Measurements from ENCODE around the gene MECP2. TPM values are rescaled to one million over a fixed set of nuclear protein-coding genes. Genes with fewer than 3 reads are reported as not detected.

Gene MECP2
- total and polyA plus RNA-seq, 4 experiments from 2014 or later: 9.5 to 108 (median 65.0) TPM

- no peak overlapping the region for H3K4me3 ChIP-seq (ENCODE audit: low read length in 2 of 2)
- Mint-ChIP-seq H3K9me3 (peaks cover 0 to 1% (median 0%) of the 10 kb centered on the region in 8 donors), H3K27me3 (no peaks in the 10 kb centered on the region), H3K36me3 (peaks cover 4 to 32% of the 10 kb centered on the region in 2 donors), H3K4me1 (peaks cover 4 to 19% (median 6%) of the 10 kb centered on the region in 4 donors), H3K27ac (peak overlapping the region in 1 of 7 donors; percentile 35), H3K4me3 (no peak overlapping the region)
- peaks cover 24% of the 10 kb centered on the region for H3K36me3 ChIP-seq (ENCODE audit: insufficient read depth, low read length)
- H3K27me3 ChIP-seq (ENCODE audit: insufficient read depth, low read length): no peaks in the 10 kb centered on the region
- H3K4me1 ChIP-seq (ENCODE audit: insufficient read depth, low read length): no peaks in the 10 kb centered on the region
- no peak for DNase-seq
- POLR2A ChIA-PET (ENCODE audit: partially characterized antibody): interaction anchor here (1.2 kb wide), 2 partner anchors 46 to 56 kb away, joined by 3 to 5 read pairs; partner anchors contain the start of gene HCFC1
- intact Hi-C loops (cut with micrococcal nuclease): loop anchor here (10.0 kb wide), 1 partner anchor 68 kb away; the partner anchor contains the start of gene MECP2
- no peaks in the 10 kb centered on the region for H3K9me3 ChIP-seq (ENCODE audit: control insufficient read depth in 1 of 2, low read length in 2 of 2)
- CTCF ChIA-PET (ENCODE audit: partially characterized antibody): interaction anchor here (0.8 to 1.3 kb wide), 3 partner anchors 13 to 20 kb away, joined by 3 to 4 read pairs (median 3); no protein-coding TSS in a partner anchor
- no peak overlapping the region for H3K27ac ChIP-seq (ENCODE audit: low read depth, low read length)
Observed at GRCh38 chrX:154027022-154027402, 70.5 kb downstream of the MECP2 start.

GRCh38 chrX:154026136-154027021, 71.1 kb downstream of the MECP2 start:
- ChIA-PET CTCF (ENCODE audit: partially characterized antibody) (interaction anchor here (0.8 to 1.4 kb wide), 4 partner anchors 12 to 21 kb away, joined by 3 to 4 read pairs (median 3); no protein-coding TSS in a partner anchor), POLR2A (ENCODE audit: partially characterized antibody) (interaction anchor here (1.2 kb wide), 2 partner anchors 46 to 56 kb away, joined by 3 to 5 read pairs; partner anchors contain the start of gene HCFC1)
- Mint-ChIP-seq H3K4me3 (peak overlapping the region in 1 of 8 donors; percentile 23), H3K9me3 (peaks cover 0 to 1% (median 0%) of the 10 kb centered on the region in 8 donors), H3K4me1 (peaks cover 4 to 20% (median 7%) of the 10 kb centered on the region in 4 donors), H3K27me3 (no peaks in the 10 kb centered on the region), H3K27ac (peak overlapping the region in 1 of 7 donors; percentile 63), H3K36me3 (peaks cover 0 to 27% of the 10 kb centered on the region in 2 donors)
- H3K36me3 ChIP-seq (ENCODE audit: insufficient read depth, low read length): peaks cover 20% of the 10 kb centered on the region
- H3K4me1 ChIP-seq (ENCODE audit: insufficient read depth, low read length): peaks cover 2% of the 10 kb centered on the region
- no peak for DNase-seq
- no peaks in the 10 kb centered on the region for H3K9me3 ChIP-seq (ENCODE audit: control insufficient read depth in 1 of 2, low read length in 2 of 2)
- no peak overlapping the region for H3K4me3 ChIP-seq (ENCODE audit: low read length in 2 of 2)
- intact Hi-C loops (cut with micrococcal nuclease): loop anchor here (10.0 kb wide), 1 partner anchor 68 kb away; the partner anchor contains the start of gene MECP2
- H3K27me3 ChIP-seq (ENCODE audit: insufficient read depth, low read length): no peaks in the 10 kb centered on the region
- no peak overlapping the region for H3K27ac ChIP-seq (ENCODE audit: low read depth, low read length)

- H3K9me3 ChIP-seq (ENCODE audit: control insufficient read depth in 1 of 2, low read length in 2 of 2): no peaks in the 10 kb centered on the region
- H3K27ac ChIP-seq (ENCODE audit: low read depth, low read length): no peak overlapping the region
- intact Hi-C loops (cut with micrococcal nuclease): loop anchor here (10.0 kb wide), 1 partner anchor 70 kb away; the partner anchor contains the start of gene MECP2
- H3K9me3 Mint-ChIP-seq: peaks cover 0 to 1% (median 0%) of the 10 kb centered on the region in 8 donors
- DNase-seq: no peak
- ChIA-PET CTCF (ENCODE audit: partially characterized antibody) (interaction anchor here (1.4 kb wide), 1 partner anchor 12 kb away, joined by 3 read pairs; no protein-coding TSS in a partner anchor), POLR2A (ENCODE audit: partially characterized antibody) (no interaction called here)
- H3K4me3 ChIP-seq (ENCODE audit: low read length in 2 of 2): no peak overlapping the region
- H3K27me3 ChIP-seq (ENCODE audit: insufficient read depth, low read length): no peaks in the 10 kb centered on the region
- H3K4me1 Mint-ChIP-seq: peaks cover 8 to 31% (median 13%) of the 10 kb centered on the region in 4 donors
- H3K27ac Mint-ChIP-seq: peak overlapping the region in 2 of 7 donors; percentile 63 to 70
- H3K4me1 ChIP-seq (ENCODE audit: insufficient read depth, low read length): peaks cover 14% of the 10 kb centered on the region
- peaks cover 14% of the 10 kb centered on the region for H3K36me3 ChIP-seq (ENCODE audit: insufficient read depth, low read length)
- H3K36me3 Mint-ChIP-seq: peaks cover 0 to 24% of the 10 kb centered on the region in 2 donors
- no peaks in the 10 kb centered on the region for H3K27me3 Mint-ChIP-seq
- no peak overlapping the region for H3K4me3 Mint-ChIP-seq
Observed at GRCh38 chrX:154025230-154025629, 72.3 kb downstream of the MECP2 start.

- Mint-ChIP-seq H3K4me3 (no peak overlapping the region), H3K9me3 (peaks cover 0 to 2% (median 0%) of the 10 kb centered on the region in 8 donors), H3K27ac (peak overlapping the region in 1 of 7 donors; percentile 41), H3K4me1 (peaks cover 6 to 26% (median 14%) of the 10 kb centered on the region in 4 donors), H3K27me3 (no peaks in the 10 kb centered on the region), H3K36me3 (peaks cover 0 to 21% of the 10 kb centered on the region in 2 donors)
- H3K27ac ChIP-seq (ENCODE audit: low read depth, low read length): no peak overlapping the region
- DNase-seq: no peak
- no peaks in the 10 kb centered on the region for H3K9me3 ChIP-seq (ENCODE audit: control insufficient read depth in 1 of 2, low read length in 2 of 2)
- peaks cover 14% of the 10 kb centered on the region for H3K4me1 ChIP-seq (ENCODE audit: insufficient read depth, low read length)
- H3K36me3 ChIP-seq (ENCODE audit: insufficient read depth, low read length): peaks cover 11% of the 10 kb centered on the region
- ChIA-PET POLR2A (ENCODE audit: partially characterized antibody) (no interaction called here), CTCF (ENCODE audit: partially characterized antibody) (no interaction called here)
- no peaks in the 10 kb centered on the region for H3K27me3 ChIP-seq (ENCODE audit: insufficient read depth, low read length)
- intact Hi-C loops (cut with micrococcal nuclease): loop anchor here (10.0 kb wide), 1 partner anchor 71 kb away; the partner anchor contains the start of gene MECP2
- H3K4me3 ChIP-seq (ENCODE audit: low read length in 2 of 2): no peak overlapping the region
Observed at GRCh38 chrX:154024271-154024670, 73.2 kb downstream of the MECP2 start.

- no peak overlapping the region for H3K4me3 ChIP-seq (ENCODE audit: low read length in 2 of 2)
- peaks cover 6% of the 10 kb centered on the region for H3K36me3 ChIP-seq (ENCODE audit: insufficient read depth, low read length)
- Mint-ChIP-seq H3K4me3 (no peak overlapping the region), H3K27me3 (no peaks in the 10 kb centered on the region), H3K9me3 (peaks cover 0 to 2% (median 0%) of the 10 kb centered on the region in 8 donors), H3K27ac (peak overlapping the region in 1 of 7 donors; percentile 63), H3K4me1 (peaks cover 8 to 26% (median 16%) of the 10 kb centered on the region in 4 donors), H3K36me3 (peaks cover 0 to 18% of the 10 kb centered on the region in 2 donors)
- no peaks in the 10 kb centered on the region for H3K27me3 ChIP-seq (ENCODE audit: insufficient read depth, low read length)
- no peak overlapping the region for H3K27ac ChIP-seq (ENCODE audit: low read depth, low read length)
- intact Hi-C loops (cut with micrococcal nuclease): loop anchor here (10.0 kb wide), 1 partner anchor 71 kb away; the partner anchor contains the start of gene MECP2
- H3K4me1 ChIP-seq (ENCODE audit: insufficient read depth, low read length): peaks cover 14% of the 10 kb centered on the region
- POLR2A ChIA-PET (ENCODE audit: partially characterized antibody): interaction anchor here (1.0 kb wide), 1 partner anchor 55 kb away, joined by 3 read pairs; no protein-coding TSS in a partner anchor
- H3K9me3 ChIP-seq (ENCODE audit: control insufficient read depth in 1 of 2, low read length in 2 of 2): no peaks in the 10 kb centered on the region
- no peak for DNase-seq
- CTCF ChIA-PET (ENCODE audit: partially characterized antibody): no interaction called here
Observed at GRCh38 chrX:154023276-154024000, 74.1 kb downstream of the MECP2 start.

- Mint-ChIP-seq H3K27me3 (no peaks in the 10 kb centered on the region), H3K9me3 (peaks cover 0 to 2% (median 0%) of the 10 kb centered on the region in 8 donors), H3K36me3 (peaks cover 0 to 10% of the 10 kb centered on the region in 2 donors), H3K27ac (peak overlapping the region in 2 of 7 donors; percentile 59 to 63), H3K4me1 (peaks cover 3 to 22% (median 13%) of the 10 kb centered on the region in 4 donors), H3K4me3 (no peak overlapping the region)
- no peaks in the 10 kb centered on the region for H3K9me3 ChIP-seq (ENCODE audit: control insufficient read depth in 1 of 2, low read length in 2 of 2)
- peaks cover 2% of the 10 kb centered on the region for H3K36me3 ChIP-seq (ENCODE audit: insufficient read depth, low read length)
- H3K4me3 ChIP-seq (ENCODE audit: low read length in 2 of 2): no peak overlapping the region
- CTCF ChIA-PET (ENCODE audit: partially characterized antibody): interaction anchor here (1.0 kb wide), 1 partner anchor 8 kb away, joined by 4 read pairs; no protein-coding TSS in a partner anchor
- no peak overlapping the region for H3K27ac ChIP-seq (ENCODE audit: low read depth, low read length)
- H3K27me3 ChIP-seq (ENCODE audit: insufficient read depth, low read length): no peaks in the 10 kb centered on the region
- POLR2A ChIA-PET (ENCODE audit: partially characterized antibody): no interaction called here
- no peak for DNase-seq
- intact Hi-C loops (cut with micrococcal nuclease): loop anchor here (10.0 kb wide), 1 partner anchor 73 kb away; the partner anchor contains the start of gene MECP2
- peaks cover 18% of the 10 kb centered on the region for H3K4me1 ChIP-seq (ENCODE audit: insufficient read depth, low read length)
Observed at GRCh38 chrX:154022108-154022507, 75.4 kb downstream of the MECP2 start.

Measured in CD4-positive, alpha-beta memory T cell (primary cell).